MM.1S (cell line): Measurements from ENCODE around the gene PLXNA2.

Experiments used
- DNase-seq: peaks from one replicate; pipeline ENCODE4 v3.0.0-alpha.2; 2015
- H2AFZ ChIP-seq: fragments of 300-600 bp; sonication (generic); 2 replicates; pipeline ENCODE4 v1.6.0; 2016; ENCODE audit warnings: antibody characterized with exemption, low read length
- H3F3A ChIP-seq: fragments of 300-600 bp; sonication (generic); 2 replicates; pipeline ENCODE4 v1.6.1; 2016; ENCODE audit warnings: mild to moderate bottlenecking, antibody characterized with exemption, low read length, moderate library complexity, mixed read lengths; ENCODE audit not compliant: insufficient read depth
- H3K27ac ChIP-seq: fragments of 300-600 bp; sonication (generic); 2 replicates; pipeline ENCODE4 v1.5.1; 2016; ENCODE audit warnings: mild to moderate bottlenecking, low read length
- H3K27me3 ChIP-seq: fragments of 300-600 bp; sonication (generic); replicated peaks from 2 replicates; pipeline ENCODE4 v1.6.0; 2016; ENCODE audit warnings: low read length; ENCODE audit not compliant: insufficient read depth
- H3K36me3 ChIP-seq: fragments of 300-600 bp; sonication (generic); replicated peaks from 2 replicates; pipeline ENCODE4 v1.6.1; 2016; ENCODE audit warnings: mild to moderate bottlenecking, low read length, mixed read lengths; ENCODE audit not compliant: insufficient read depth
- H3K4me1 ChIP-seq: fragments of 300-600 bp; sonication (generic); 2 replicates; pipeline ENCODE4 v1.6.1; 2016; ENCODE audit warnings: low read length, mixed read lengths
- H3K4me2 ChIP-seq: fragments of 300-600 bp; sonication (generic); 2 replicates; pipeline ENCODE4 v1.6.0; 2016; ENCODE audit warnings: low read depth, low read length
- H3K4me3 ChIP-seq: fragments of 300-600 bp; sonication (generic); 2 replicates; pipeline ENCODE4 v1.5.1; 2016; ENCODE audit warnings: low read length, mixed read lengths
- H3K79me2 ChIP-seq: fragments of 300-600 bp; sonication (generic); 2 replicates; pipeline ENCODE4 v1.6.1; 2016; ENCODE audit warnings: mixed run types, low read length, mixed read lengths
- H3K9ac ChIP-seq: fragments of 300-600 bp; sonication (generic); 2 replicates; pipeline ENCODE4 v1.6.1; 2016; ENCODE audit warnings: low read length, mixed read lengths
- H3K9me2 ChIP-seq: fragments of 300-600 bp; sonication (generic); replicated peaks from 2 replicates; pipeline ENCODE4 v1.6.1; 2016; ENCODE audit warnings: mild to moderate bottlenecking, low read length, mixed read lengths; ENCODE audit not compliant: insufficient read depth
- H3K9me3 ChIP-seq: fragments of 300-600 bp; sonication (generic); replicated peaks from 2 replicates; pipeline ENCODE4 v1.6.1; 2016; ENCODE audit warnings: mild to moderate bottlenecking, low read length, mixed read lengths; ENCODE audit not compliant: insufficient read depth
- H4K20me1 ChIP-seq: fragments of 300-600 bp; sonication (generic); 2 replicates; pipeline ENCODE4 v1.6.1; 2016; ENCODE audit warnings: mild to moderate bottlenecking, low read length, moderate library complexity, mixed read lengths; ENCODE audit not compliant: insufficient read depth
- CTCF ChIP-seq: fragments of 300-600 bp; sonication (generic); IDR thresholded peaks from 2 replicates; pipeline ENCODE4 v1.5.1; 2016; ENCODE audit warnings: antibody characterized with exemption, low read length, mixed read lengths
- EZH2 ChIP-seq: fragments of 300-600 bp; sonication (generic); optimal IDR thresholded peaks from 2 replicates; pipeline ENCODE3; 2017; ENCODE audit warnings: low read depth, mild to moderate bottlenecking, antibody characterized with exemption, low read length, mixed read lengths
- EZH2phosphoT487 ChIP-seq: fragments of 300-600 bp; sonication (generic); IDR thresholded peaks from 2 replicates; pipeline ENCODE4 v1.6.1; 2018; ENCODE audit warnings: antibody characterized with exemption, low read length

Gene PLXNA2

GRCh38 chr1:208291129-208291528 is 46.9 kb upstream of the PLXNA2 start:
- Histone ChIP-seq H3F3A (no peaks in the 10 kb centered on the region), H3K4me2 (no peak overlapping the region), H3K4me3 (no peak overlapping the region), H3K27me3 (no peaks in the 10 kb centered on the region), H3K9me2 (no peaks in the 10 kb centered on the region), H3K79me2 (no peaks in the 10 kb centered on the region), H3K9ac (no peak overlapping the region), H4K20me1 (no peaks in the 10 kb centered on the region), H3K27ac (no peak overlapping the region), H3K36me3 (no peaks in the 10 kb centered on the region), H3K4me1 (no peaks in the 10 kb centered on the region), H3K9me3 (no peaks in the 10 kb centered on the region), H2AFZ (no peak overlapping the region)
- DNase-seq, result no peak
- no peak for TF ChIP-seq EZH2

DNA sequence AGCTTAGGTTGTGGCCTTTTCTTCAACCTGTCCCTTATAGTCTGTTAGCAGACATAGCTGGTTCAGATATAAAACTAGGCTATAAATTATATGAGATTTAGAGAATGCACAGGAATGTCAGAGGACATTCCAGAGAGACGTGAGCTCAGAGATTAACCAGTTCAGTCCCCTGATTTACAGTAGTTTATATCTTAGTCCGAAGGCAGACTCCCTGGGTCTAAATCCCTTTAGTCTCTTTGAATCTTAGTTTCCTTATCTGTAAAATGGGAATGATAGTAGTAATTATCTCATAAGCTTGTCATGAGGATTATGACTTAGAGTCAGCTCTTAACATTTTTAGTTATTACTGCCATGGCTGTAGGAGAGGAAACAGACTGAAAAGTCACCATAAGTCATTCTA is 45.5 kb upstream of the PLXNA2 start:
- Histone ChIP-seq H3K4me1 (no peaks in the 10 kb centered on the region), H2AFZ (no peak overlapping the region), H4K20me1 (no peaks in the 10 kb centered on the region), H3F3A (no peaks in the 10 kb centered on the region), H3K4me3 (no peak overlapping the region), H3K79me2 (no peaks in the 10 kb centered on the region), H3K36me3 (no peaks in the 10 kb centered on the region), H3K4me2 (no peak overlapping the region), H3K9me3 (no peaks in the 10 kb centered on the region), H3K27me3 (no peaks in the 10 kb centered on the region), H3K9ac (no peak overlapping the region), H3K9me2 (no peaks in the 10 kb centered on the region), H3K27ac (no peak overlapping the region)
- TF ChIP-seq EZH2phosphoT487 (no peak), EZH2 (no peak), CTCF (no peak)
- DNase-seq, result no peak

DNA sequence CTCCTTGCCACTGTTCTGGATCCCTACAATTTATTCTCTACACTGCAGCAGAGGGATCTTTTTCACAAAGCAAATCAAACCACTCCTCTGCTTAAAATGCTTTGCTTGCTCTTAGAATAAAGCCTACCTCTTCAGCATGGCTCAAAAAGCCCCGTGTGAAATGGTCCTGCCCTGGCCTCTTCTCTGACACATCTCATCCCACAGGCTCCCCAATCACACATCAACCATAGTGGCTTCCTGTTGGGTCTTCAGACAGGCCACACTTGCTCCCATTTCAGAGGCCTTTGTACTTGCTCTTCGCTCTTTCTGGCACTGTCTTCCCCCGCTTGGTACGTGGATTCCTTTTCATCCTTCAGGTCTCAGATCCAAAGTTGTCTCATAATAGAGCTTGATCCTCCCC is 44.3 kb upstream of the PLXNA2 start:
- Histone ChIP-seq H3K4me3 (no peak overlapping the region), H3K4me2 (no peak overlapping the region), H3K4me1 (no peaks in the 10 kb centered on the region), H3K36me3 (no peaks in the 10 kb centered on the region), H3K27me3 (no peaks in the 10 kb centered on the region), H3K9ac (no peak overlapping the region), H3K9me3 (no peaks in the 10 kb centered on the region), H3K27ac (no peak overlapping the region), H4K20me1 (no peaks in the 10 kb centered on the region), H2AFZ (no peak overlapping the region), H3K79me2 (no peaks in the 10 kb centered on the region), H3F3A (no peaks in the 10 kb centered on the region), H3K9me2 (no peaks in the 10 kb centered on the region)
- TF ChIP-seq EZH2phosphoT487, result no peak
- TF ChIP-seq EZH2, result no peak
- TF ChIP-seq CTCF, result no peak
- DNase-seq, result no peak

- Histone ChIP-seq H3K4me1 (peaks cover 19% of the 10 kb centered on the region), H3K36me3 (no peaks in the 10 kb centered on the region), H4K20me1 (no peaks in the 10 kb centered on the region), H3K9me2 (no peaks in the 10 kb centered on the region), H3K27me3 (no peaks in the 10 kb centered on the region), H3F3A (no peaks in the 10 kb centered on the region), H2AFZ (no peak overlapping the region), H3K9me3 (no peaks in the 10 kb centered on the region), H3K4me3 (no peak overlapping the region), H3K27ac (no peak overlapping the region), H3K79me2 (no peaks in the 10 kb centered on the region), H3K4me2 (no peak overlapping the region), H3K9ac (no peak overlapping the region)
- DNase-seq, result no peak
- TF ChIP-seq EZH2phosphoT487, result no peak
- TF ChIP-seq CTCF, result no peak
- no peak for TF ChIP-seq EZH2
Observed at GRCh38 chr1:208280681-208281450, 36.7 kb upstream of the PLXNA2 start.
